GM18873 (cell line): ENCODE measurements around the gene COPS4.
"Not testable (repeated sequence)": the region's sequence is repeated elsewhere in the genome, so short reads cannot be mapped to it uniquely, and the experiment has no call there.

Experiments used
- ATAC-seq: cut with Tn5 transposase; IDR thresholded peaks from one replicate; pipeline ENCODE4 v1.9.1; 2021; ENCODE audit warnings: mild to moderate bottlenecking, moderate library complexity, moderate number of reproducible peaks; ENCODE audit not compliant: unreplicated experiment, low FRiP score

The COPS4 gene

DNA sequence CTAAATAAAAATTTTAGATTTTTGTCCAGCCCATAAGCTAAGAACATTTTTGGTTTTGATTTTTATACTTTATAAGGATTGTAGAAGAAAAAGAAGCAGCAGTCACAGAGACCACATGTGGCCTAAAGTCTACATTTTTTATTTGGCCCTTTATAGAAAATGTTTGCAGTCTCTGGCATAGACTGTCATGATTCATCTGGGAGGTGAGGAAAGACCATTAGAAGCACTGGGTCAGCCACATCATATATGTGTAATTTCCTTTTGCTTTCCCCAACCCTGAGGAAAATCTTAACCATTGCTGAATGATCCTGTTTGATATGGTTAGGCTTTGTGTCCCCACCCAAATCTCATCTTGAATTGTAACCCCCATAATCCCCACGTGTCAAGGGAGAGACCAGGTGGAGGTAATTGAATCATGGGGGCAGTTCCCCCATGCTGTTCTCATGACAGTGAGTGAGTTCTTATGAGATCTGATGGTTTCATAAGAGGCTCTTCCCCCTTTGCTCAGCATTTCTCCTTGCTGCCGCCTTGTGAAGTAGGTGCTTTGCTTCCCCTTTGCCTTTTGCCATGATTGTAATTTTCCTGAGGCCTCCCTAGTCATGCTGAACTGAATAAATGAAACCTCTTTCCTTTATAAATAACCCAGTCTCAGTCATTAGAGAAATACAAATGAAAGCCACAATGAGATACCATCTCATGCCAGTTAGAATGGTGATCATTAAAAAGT lies 12.1 kb upstream of the COPS4 start:
- ATAC-seq: no peak

DNA sequence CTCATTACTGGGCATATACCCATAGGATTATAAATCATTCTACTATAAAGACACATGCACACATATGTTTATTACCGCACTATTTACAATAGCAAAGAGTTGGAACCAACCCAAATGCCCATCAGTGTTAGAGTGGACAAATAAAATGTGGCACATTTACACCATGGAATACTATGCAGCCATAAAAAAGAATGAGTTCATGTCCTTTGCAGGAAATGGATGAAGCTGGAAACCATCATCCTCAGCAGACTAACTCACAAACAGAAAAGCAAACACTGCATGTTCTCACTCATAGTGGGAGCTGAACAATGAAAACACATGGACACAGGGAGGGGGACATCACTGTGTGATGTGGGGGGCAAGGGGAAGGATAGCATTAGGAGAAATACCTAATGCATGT lies 11.4 kb upstream of the COPS4 start:
- not testable (repeated sequence) for ATAC-seq

DNA sequence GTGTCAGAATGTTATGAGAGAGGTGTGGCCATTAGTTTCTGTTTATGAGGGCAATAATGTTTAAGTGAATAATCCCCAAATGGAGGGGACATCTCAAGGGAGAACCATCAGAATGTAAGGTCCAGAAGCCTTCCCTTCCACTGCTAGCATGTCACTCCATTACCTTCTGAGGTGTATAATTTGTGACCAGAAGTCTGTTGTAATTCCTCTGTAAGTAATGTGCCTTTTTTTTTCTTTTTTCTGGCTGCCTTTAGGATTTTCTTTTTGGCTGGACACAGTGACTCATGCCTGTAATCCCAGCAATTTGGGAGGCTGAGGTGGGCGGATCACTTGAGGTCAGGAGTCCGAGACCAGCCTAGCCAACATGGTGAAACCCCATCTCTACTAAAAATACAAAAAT lies 10.8 kb upstream of the COPS4 start:
- ATAC-seq: no peak

DNA sequence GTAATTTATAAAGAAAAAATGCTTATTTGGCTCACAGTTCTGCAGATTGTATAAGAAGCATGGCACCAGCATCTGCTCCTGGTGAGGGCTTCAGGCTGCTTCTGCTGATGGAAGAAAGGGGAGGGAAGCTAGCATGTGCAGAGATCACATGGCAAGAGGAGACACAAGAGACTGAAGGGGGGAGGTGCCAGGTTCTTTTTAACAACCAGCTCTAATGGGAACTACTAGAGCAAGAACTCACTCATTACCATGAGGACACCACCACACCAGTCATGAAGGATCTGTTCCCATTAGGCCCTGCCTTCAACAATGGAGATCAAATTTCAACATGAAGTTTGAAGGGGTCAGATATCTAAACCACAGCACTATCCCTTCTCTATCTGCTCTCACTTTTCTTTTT lies 9.4 kb upstream of the COPS4 start:
- ATAC-seq: no peak

DNA sequence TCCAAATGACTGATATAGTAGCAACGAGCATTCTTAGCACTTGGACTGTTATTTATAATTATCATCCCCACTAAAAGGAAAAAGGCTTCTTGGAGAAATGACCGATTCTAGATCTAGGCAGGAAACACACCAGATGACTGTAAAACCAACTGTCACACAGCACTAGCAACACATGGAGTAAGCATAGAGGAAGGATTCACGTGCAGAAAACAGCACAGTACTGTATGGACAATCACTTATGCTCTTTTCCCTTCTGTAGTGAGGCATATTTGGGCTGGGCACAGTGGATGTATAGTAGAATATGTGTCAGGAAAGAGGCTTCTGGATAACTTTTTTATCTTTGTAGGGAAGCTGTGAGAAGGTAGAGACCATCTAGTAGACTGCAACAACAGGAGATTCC lies 6.0 kb upstream of the COPS4 start:
- ATAC-seq: no peak

GRCh38 chr4:83029688-83030087 lies 5.3 kb upstream of the COPS4 start:
- ATAC-seq: no peak

DNA sequence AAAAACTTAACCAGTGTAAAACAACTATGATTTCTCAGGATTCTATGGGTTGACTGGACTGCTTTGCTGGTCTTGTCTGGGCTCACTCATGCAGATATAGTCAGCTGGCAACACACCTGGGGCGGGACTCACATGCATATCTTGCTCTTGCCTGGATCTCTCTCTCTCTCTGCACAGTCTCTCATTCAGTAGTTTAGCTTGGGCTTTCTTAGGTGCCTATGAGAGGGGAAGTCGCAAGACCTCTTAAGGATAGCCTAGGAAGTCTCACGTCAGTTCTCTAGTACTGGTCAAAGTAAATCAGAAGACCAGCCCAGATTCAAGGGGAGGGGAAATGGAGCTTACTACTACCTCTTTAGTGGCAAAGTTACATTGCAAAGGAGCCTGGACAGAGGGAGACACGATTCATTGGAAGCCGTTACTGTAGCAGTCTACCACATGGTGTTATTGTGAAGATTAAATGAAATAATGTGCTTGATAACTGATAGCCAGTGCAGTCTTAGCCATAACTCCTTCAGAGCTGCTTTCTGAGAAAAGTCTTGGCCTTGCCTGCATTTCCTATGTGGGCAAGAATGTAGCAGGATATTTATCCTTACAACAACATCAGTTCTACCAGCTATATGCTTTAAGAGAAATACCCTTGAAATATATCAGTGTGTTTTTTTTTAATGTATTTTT lies 2.1 kb downstream of the COPS4 start:
- no peak for ATAC-seq

GRCh38 chr4:83040269-83040668 lies 5.3 kb downstream of the COPS4 start:
- no peak for ATAC-seq

DNA sequence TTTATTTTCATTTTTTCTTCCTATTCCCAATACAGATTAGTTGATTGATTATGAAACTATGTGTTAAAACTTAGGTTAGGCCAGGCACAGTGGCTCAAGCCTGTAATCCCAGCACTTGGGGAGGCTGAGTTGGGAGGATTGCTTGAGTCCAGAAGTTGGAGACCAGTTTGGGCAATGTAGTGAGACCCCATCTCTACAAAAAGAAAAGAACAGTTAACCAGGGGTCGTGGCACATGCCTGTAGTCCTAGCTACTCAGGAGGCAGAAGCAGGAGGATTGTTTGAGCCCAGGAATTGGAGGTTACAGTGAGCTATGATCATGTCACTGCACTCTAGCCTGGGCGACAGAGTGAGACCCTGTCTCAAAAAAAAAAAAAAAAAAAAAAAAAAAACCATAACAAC lies 8.2 kb downstream of the COPS4 start:
- not testable (repeated sequence) for ATAC-seq

DNA sequence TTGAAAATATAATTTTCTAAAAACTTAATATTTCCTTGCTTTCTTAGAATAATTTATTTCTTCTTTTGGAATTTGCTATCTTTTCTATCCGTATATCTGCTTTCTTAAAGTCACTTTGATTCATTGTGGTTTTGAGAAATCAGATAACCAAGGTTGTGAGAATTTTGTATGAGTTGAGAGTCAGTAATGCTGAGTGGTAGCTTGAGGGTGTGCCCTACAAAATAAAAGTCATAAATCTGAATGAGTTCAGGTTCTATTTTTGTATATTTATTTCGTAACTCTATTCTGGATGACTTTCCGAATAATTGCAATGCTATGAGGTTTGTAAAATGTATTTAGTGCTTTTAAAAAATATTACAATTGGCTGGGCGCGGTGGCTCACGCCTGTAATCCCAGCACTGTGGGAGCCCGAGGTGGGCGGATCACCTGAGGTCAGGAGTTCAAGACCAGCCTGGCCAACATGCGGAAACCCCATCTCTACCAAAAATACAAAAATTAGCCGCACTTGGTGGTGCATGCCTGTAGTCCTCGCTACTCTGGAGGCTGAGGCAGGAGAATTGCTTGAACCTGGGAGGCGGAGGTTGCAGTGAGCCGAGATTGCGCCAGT lies 8.9 kb downstream of the COPS4 start:
- ATAC-seq: no peak

- ATAC-seq: no peak
These were observed 11.9 kb downstream of the COPS4 start for GRCh38 chr4:83046693-83047473.

GRCh38 chr4:83048781-83049180 lies 13.8 kb downstream of the COPS4 start:
- not testable (repeated sequence) for ATAC-seq

- ATAC-seq: no peak
These were observed 19.9 kb downstream of the COPS4 start for GRCh38 chr4:83054928-83055327.

DNA sequence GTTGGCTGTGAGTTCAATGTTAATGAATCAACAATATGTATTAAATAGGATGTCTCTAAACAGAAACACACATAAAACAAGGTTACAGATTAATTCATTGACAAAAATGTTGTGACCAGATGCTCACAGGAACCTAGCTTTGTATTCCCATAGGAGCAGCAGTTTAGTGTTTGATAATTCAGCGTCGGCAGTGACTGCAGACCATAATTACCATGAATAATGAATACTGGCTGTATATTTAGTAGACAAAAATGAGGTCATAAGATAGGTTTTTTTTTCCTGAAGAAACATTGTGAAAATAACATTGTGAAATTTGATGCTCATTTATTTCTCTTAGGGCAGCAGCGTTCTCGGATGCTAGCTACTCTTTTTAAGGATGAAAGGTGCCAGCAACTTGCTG lies 27.8 kb downstream of the COPS4 start:
- ATAC-seq: no peak

GRCh38 chr4:83065266-83065665 lies 30.3 kb downstream of the COPS4 start:
- ATAC-seq: no peak

GRCh38 chr4:83067058-83067639 lies 32.2 kb downstream of the COPS4 start:
- ATAC-seq: no peak

DNA sequence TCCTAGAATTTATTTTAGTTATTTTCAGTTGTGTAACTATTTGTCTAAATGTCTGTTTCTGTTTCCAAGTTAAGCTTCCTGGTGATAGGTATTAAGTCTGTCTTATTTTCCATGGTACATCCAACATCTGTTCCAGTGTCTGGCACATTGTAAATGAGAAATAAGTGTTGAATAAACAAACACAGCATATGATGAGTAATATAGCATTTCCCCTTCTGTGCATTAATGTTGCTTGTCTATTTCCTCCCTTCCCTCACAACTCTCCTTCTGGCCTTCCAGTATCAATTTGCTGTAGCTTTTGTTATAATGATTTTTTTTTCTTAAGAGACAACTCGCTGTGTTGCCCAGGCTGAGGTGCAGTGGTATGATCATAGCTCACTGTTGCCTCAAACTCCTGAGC lies 36.1 kb downstream of the COPS4 start:
- no peak for ATAC-seq

- ATAC-seq: no peak
These were observed 39.2 kb downstream of the COPS4 start for GRCh38 chr4:83074086-83074704.

GRCh38 chr4:83074783-83075182 lies 39.8 kb downstream of the COPS4 start:
- not testable (repeated sequence) for ATAC-seq
